Measurements from ENCODE around the gene ZNF638. TPM values are rescaled to one million over a fixed set of nuclear protein-coding genes. Genes with fewer than 3 reads are reported as not detected.
A peak's percentile ranks its signal among the peaks of the same experiment; 100 is the strongest.

Gene ZNF638
- total RNA-seq, 1 donor from 2014 or later: 97.1 TPM

DNA sequence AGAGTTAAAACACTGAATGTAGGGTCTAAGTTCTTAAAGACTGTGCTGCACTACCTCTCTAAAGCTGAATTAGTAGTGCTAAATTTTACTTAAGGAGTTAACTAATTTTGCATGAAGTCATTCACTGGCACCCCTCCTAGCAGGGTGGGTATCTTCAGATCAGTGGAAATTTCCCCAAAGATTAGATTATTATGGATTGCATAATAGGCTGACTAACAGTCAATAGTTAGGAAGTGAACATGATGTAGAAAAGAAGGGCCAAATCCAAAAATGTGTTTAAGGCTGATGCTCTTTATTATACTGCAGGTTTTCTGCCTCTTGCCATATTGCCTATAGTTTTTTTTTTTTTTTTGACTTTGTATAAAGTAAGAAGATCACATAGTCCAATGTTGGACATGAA is 5.2 kb downstream of the ZNF638 start:
- intact Hi-C loops (cut with micrococcal nuclease): no loop called here
- TF ChIP-seq, protein P1, sequence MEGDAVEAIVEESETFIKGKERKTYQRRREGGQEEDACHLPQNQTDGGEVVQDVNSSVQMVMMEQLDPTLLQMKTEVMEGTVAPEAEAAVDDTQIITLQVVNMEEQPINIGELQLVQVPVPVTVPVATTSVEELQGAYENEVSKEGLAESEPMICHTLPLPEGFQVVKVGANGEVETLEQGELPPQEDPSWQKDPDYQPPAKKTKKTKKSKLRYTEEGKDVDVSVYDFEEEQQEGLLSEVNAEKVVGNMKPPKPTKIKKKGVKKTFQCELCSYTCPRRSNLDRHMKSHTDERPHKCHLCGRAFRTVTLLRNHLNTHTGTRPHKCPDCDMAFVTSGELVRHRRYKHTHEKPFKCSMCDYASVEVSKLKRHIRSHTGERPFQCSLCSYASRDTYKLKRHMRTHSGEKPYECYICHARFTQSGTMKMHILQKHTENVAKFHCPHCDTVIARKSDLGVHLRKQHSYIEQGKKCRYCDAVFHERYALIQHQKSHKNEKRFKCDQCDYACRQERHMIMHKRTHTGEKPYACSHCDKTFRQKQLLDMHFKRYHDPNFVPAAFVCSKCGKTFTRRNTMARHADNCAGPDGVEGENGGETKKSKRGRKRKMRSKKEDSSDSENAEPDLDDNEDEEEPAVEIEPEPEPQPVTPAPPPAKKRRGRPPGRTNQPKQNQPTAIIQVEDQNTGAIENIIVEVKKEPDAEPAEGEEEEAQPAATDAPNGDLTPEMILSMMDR (IDR thresholded peaks at IDR 0.05; ENCODE audit: borderline replicate concordance): no peak
- Histone ChIP-seq H3K27ac (replicated peaks) (peak overlapping the region; percentile 47), H3K27me3 (ENCODE audit: low read depth) (no peaks in the 10 kb centered on the region), H3K36me3 (peaks cover 3% of the 10 kb centered on the region), H3K4me1 (peaks cover 100% of the 10 kb centered on the region), H3K9me3 (replicated peaks) (no peaks in the 10 kb centered on the region), H3K4me3 (peak overlapping the region; percentile 31)
- no peak for DNase-seq

DNA sequence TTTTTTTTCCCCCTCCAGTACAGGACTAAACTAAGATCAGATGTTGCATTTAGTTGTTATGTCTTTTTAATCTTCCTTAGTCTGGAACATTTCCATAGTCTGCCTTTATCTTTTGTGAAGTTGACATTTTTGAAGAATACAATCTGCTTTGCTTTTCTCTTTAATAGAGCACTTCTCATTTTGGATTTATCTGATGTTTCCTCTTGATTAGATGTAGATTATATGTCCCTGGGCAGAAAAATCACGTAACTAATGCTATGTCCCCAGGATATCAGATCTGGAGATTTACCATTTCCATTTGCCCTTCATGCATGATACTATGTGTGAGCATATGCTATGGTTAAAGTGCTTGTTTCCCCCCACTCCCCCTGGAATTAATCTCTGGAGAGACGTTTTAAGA is 6.2 kb downstream of the ZNF638 start:
- no peaks in the 10 kb centered on the region for H3K27me3 ChIP-seq (ENCODE audit: low read depth)
- TF ChIP-seq, protein P1 (IDR thresholded peaks at IDR 0.05; ENCODE audit: borderline replicate concordance): no peak
- H3K27ac ChIP-seq (replicated peaks): peak overlapping the region; percentile 47
- intact Hi-C loops (cut with micrococcal nuclease): no loop called here
- peaks cover 3% of the 10 kb centered on the region for H3K36me3 ChIP-seq
- no peak overlapping the region for H3K4me3 ChIP-seq
- no peaks in the 10 kb centered on the region for H3K9me3 ChIP-seq (replicated peaks)
- peaks cover 100% of the 10 kb centered on the region for H3K4me1 ChIP-seq
- DNase-seq: no peak

DNA sequence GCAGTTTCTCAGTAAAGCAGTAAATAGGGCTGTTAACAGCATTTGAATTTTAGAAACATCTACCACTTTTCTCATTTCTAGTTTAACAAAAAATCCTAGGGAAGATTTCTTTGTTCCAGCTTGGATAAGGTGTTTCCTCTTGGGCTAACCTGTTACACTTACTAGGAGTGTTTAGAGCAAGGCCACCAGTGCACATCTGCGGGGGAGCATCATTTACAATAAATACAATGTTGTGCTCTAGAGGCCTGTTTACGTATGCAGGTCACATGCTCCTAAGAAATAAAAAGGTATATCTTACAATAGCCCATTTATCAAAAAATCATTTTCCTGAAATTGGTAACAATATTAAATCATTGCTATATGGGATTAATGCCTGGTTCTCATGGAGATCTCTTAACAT is 8.1 kb downstream of the ZNF638 start:
- H3K27ac ChIP-seq (replicated peaks): no peak overlapping the region

DNA sequence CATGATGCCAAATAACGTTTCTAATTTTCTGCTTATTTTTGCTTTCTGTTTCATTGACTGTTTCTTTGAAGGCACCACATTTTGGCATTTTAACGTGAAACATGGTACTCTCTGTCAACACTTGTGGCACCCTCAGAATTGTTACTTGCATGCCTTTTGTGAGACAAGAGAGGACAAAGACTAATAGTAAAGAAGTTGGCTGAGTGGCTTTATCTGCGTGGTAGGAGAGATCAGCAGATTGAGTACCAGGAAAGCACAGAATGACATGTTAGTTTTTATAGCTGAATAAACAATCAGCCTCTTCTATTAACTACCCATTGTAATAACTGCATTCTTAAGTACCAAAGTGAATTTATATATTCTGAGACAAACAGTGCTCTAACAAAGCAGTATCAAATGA is 8.6 kb downstream of the ZNF638 start:
- H3K27ac ChIP-seq (replicated peaks): no peak overlapping the region
- peaks cover 88% of the 10 kb centered on the region for H3K4me1 ChIP-seq
- no peak overlapping the region for H3K4me3 ChIP-seq
- no peaks in the 10 kb centered on the region for H3K9me3 ChIP-seq (replicated peaks)
- H3K36me3 ChIP-seq: no peaks in the 10 kb centered on the region
- DNase-seq: no peak
- no peaks in the 10 kb centered on the region for H3K27me3 ChIP-seq (ENCODE audit: low read depth)
- TF ChIP-seq, protein P1 (IDR thresholded peaks at IDR 0.05; ENCODE audit: borderline replicate concordance): no peak
- intact Hi-C loops (cut with micrococcal nuclease): no loop called here

More for the DNA sequence above, 8.1 kb downstream of the ZNF638 start:
- intact Hi-C loops (cut with micrococcal nuclease): no loop called here
- TF ChIP-seq, protein P1 (IDR thresholded peaks at IDR 0.05; ENCODE audit: borderline replicate concordance): no peak
- no peak for DNase-seq
- Histone ChIP-seq H3K4me3 (no peak overlapping the region), H3K36me3 (peaks cover 3% of the 10 kb centered on the region), H3K4me1 (peaks cover 88% of the 10 kb centered on the region), H3K9me3 (replicated peaks) (no peaks in the 10 kb centered on the region), H3K27me3 (ENCODE audit: low read depth) (no peaks in the 10 kb centered on the region)

DNA sequence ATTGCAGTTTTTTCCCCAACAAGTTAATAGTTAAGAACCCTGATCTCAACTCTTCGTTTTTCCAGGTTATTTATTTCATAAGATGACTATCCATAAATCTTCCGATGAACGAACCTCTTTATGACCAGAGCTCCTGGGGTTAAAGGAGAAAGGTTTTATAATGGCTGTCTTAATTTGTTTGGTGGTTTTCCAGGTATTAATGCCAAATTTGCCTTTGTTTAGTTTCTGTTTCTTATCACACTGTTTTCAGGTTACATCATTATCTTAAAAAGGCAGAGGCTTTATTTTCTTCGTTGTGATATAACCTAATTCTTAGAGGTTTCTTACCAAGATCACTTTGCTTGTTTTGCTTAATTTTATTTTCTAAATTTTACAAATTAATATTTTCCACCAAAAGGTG is 10.1 kb downstream of the ZNF638 start:
- H3K4me1 ChIP-seq: peaks cover 78% of the 10 kb centered on the region
- no peaks in the 10 kb centered on the region for H3K9me3 ChIP-seq (replicated peaks)
- no peak overlapping the region for H3K4me3 ChIP-seq
- no peaks in the 10 kb centered on the region for H3K27me3 ChIP-seq (ENCODE audit: low read depth)
- TF ChIP-seq, protein P1 (IDR thresholded peaks at IDR 0.05; ENCODE audit: borderline replicate concordance): no peak
- H3K36me3 ChIP-seq: no peaks in the 10 kb centered on the region
- no peak for DNase-seq
- no peak overlapping the region for H3K27ac ChIP-seq (replicated peaks)
- intact Hi-C loops (cut with micrococcal nuclease): no loop called here

All from left ventricle myocardium inferior (tissue), 1 donor.